WTC11 (cell line): ENCODE measurements around the gene PIK3R1. TPM values are rescaled to one million over a fixed set of nuclear protein-coding genes. Genes with fewer than 3 reads are reported as not detected.
"Not testable (repeated sequence)": the region's sequence is repeated elsewhere in the genome, so short reads cannot be mapped to it uniquely, and the experiment has no call there.

Source experiments
- ATAC-seq: fragments of 200-7000 bp; cut with Tn5 transposase; 2 replicates; pipeline ENCODE4 v1.10.0; 2021; ENCODE audit warnings: mild to moderate bottlenecking, moderate library complexity
- CTCF ChIA-PET: fragments of 300-600 bp; sonication (Branson Sonifier 250); formaldehyde crosslinking; loops from one replicate; lab custom pipeline; 2021; ENCODE audit warnings: antibody characterized with exemption; lab: Charles Lee
- POLR2A ChIA-PET: fragments of 350-600 bp; sonication (Branson Sonifier 250); formaldehyde crosslinking; loops from one replicate; lab custom pipeline; 2021; ENCODE audit warnings: antibody characterized with exemption; lab: Charles Lee
- DNase-seq: peaks from one replicate; pipeline ENCODE4 v3.0.0; 2021; ENCODE audit warnings: low spot score
- H3K27ac Mint-ChIP-seq: 2 replicates; pipeline ENCODE4 v1.8.0; 2021; ENCODE audit warnings: mixed read lengths
- H3K27me3 Mint-ChIP-seq: 2 replicates; pipeline ENCODE4 v1.8.0; 2021; ENCODE audit warnings: low read depth, mild to moderate bottlenecking, moderate library complexity, mixed read lengths
- H3K36me3 Mint-ChIP-seq: 2 replicates; pipeline ENCODE4 v1.8.0; 2021; ENCODE audit warnings: mixed read lengths
- H3K4me1 Mint-ChIP-seq: 2 replicates; pipeline ENCODE4 v1.8.0; 2022; ENCODE audit warnings: mixed read lengths
- H3K4me3 Mint-ChIP-seq: 2 replicates; pipeline ENCODE4 v1.8.0; 2021; ENCODE audit warnings: mild to moderate bottlenecking, moderate library complexity, mixed read lengths
- H3K9me3 Mint-ChIP-seq: 2 replicates; pipeline ENCODE4 v1.8.0; 2021; ENCODE audit warnings: mixed read lengths
- FOXK1 ChIP-seq: sonication (generic); formaldehyde crosslinking; IDR thresholded peaks from 2 replicates; pipeline ENCODE4 v1.8.0; 2022; ENCODE audit warnings: mild to moderate bottlenecking, moderate library complexity, missing genetic modification reagents
- GRHL2 ChIP-seq: fragments of 250-450 bp; sonication (Bioruptor Pico); IDR thresholded peaks from 2 replicates; pipeline ENCODE4 v1.8.0; 2022; ENCODE audit warnings: mild to moderate bottlenecking, moderate library complexity; ENCODE audit not compliant: insufficient replicate concordance, severe bottlenecking
- JAZF1 ChIP-seq: fragments of 250-450 bp; sonication (Bioruptor Pico); IDR thresholded peaks from 2 replicates; pipeline ENCODE4 v1.9.0; 2021; ENCODE audit warnings: moderate library complexity, mild to moderate bottlenecking, inconsistent platforms
- MXD4 ChIP-seq: fragments of 250-450 bp; sonication (Bioruptor Pico); IDR thresholded peaks from 2 replicates; pipeline ENCODE4 v1.8.0; 2021; ENCODE audit warnings: mild to moderate bottlenecking, moderate library complexity, borderline replicate concordance
- MYBL2 ChIP-seq: sonication (generic); formaldehyde crosslinking; IDR thresholded peaks from 2 replicates; pipeline ENCODE4 v1.8.1; 2023; ENCODE audit warnings: mild to moderate bottlenecking, moderate library complexity, missing genetic modification reagents
- NR2C2 ChIP-seq: sonication (generic); formaldehyde crosslinking; IDR thresholded peaks from 2 replicates; pipeline ENCODE4 v1.8.0; 2022; ENCODE audit warnings: mild to moderate bottlenecking, missing genetic modification reagents
- TEAD1 ChIP-seq: sonication (generic); formaldehyde crosslinking; IDR thresholded peaks from 2 replicates; pipeline ENCODE4 v1.8.0; 2022; ENCODE audit warnings: mild to moderate bottlenecking, missing genetic modification reagents
- USF1 ChIP-seq: sonication (generic); formaldehyde crosslinking; IDR thresholded peaks from 2 replicates; pipeline ENCODE4 v1.8.0; 2022; ENCODE audit warnings: mild to moderate bottlenecking, missing genetic modification reagents
- ZBTB43 ChIP-seq: sonication (generic); formaldehyde crosslinking; IDR thresholded peaks from 2 replicates; pipeline ENCODE4 v1.8.1; 2023; ENCODE audit warnings: mild to moderate bottlenecking, missing genetic modification reagents
- ZNF396 ChIP-seq: fragments of 250-450 bp; sonication (Bioruptor Pico); IDR thresholded peaks from 2 replicates; pipeline ENCODE4 v1.8.0; 2021; ENCODE audit warnings: mild to moderate bottlenecking, moderate library complexity, borderline replicate concordance
- ZSCAN18 ChIP-seq: fragments of 250-450 bp; sonication (Bioruptor Pico); IDR thresholded peaks from 2 replicates; pipeline ENCODE4 v2.1.2; 2022; ENCODE audit warnings: mild to moderate bottlenecking, moderate library complexity
- total RNA-seq: library from RNA; stranded (reverse); gene quantifications from 3 replicates; pipeline ENCODE4 v1.2.3, GENCODE V29; 2021
- TF ChIP-seq, protein P1 (sequence below): sonication (generic); formaldehyde crosslinking; IDR thresholded peaks from 2 replicates; pipeline ENCODE4 v1.8.0; 2022; ENCODE audit warnings: mild to moderate bottlenecking, missing genetic modification reagents
- TF ChIP-seq, protein P2 (sequence below): sonication (generic); formaldehyde crosslinking; IDR thresholded peaks from 2 replicates; pipeline ENCODE4 v1.8.0; 2022; ENCODE audit warnings: missing genetic modification reagents
- TF ChIP-seq, protein P3 (sequence below): sonication (generic); formaldehyde crosslinking; IDR thresholded peaks from 2 replicates; pipeline ENCODE4 v1.8.0; 2023; ENCODE audit warnings: mild to moderate bottlenecking, missing genetic modification reagents

The PIK3R1 gene
- total RNA-seq, 1 experiment from 2014 or later = 11.3 TPM

DNA sequence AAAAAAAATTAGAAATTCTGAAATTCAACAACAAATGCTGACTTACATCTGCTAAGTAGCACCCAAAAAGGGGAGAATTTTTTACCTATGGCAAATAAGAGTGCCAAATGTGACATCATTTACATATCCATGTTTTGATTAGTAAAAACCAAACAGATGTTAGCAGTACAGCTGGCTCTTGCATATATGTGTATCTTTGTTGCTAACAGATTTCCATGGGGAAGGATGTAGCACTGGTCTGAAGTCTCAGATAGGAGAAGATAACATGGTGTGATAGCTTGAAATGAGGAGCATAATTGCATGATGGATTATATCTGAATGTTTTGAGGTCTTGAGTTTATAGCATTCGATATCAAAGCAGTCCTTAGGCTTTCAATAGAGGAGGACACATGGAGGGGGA is 17.5 kb downstream of the PIK3R1 start (continued):
- no peak for TF ChIP-seq ZSCAN18 (CRISPR knock-in tag)
- no peak for TF ChIP-seq NR2C2 (CRISPR knock-in tag)
- TF ChIP-seq FOXK1 (CRISPR knock-in tag) = no peak
- TF ChIP-seq MXD4 (CRISPR knock-in tag) = no peak
- TF ChIP-seq, protein P1, sequence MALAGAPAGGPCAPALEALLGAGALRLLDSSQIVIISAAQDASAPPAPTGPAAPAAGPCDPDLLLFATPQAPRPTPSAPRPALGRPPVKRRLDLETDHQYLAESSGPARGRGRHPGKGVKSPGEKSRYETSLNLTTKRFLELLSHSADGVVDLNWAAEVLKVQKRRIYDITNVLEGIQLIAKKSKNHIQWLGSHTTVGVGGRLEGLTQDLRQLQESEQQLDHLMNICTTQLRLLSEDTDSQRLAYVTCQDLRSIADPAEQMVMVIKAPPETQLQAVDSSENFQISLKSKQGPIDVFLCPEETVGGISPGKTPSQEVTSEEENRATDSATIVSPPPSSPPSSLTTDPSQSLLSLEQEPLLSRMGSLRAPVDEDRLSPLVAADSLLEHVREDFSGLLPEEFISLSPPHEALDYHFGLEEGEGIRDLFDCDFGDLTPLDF = no peak
- TF ChIP-seq ZNF396 (CRISPR knock-in tag) = no peak
- no peak for TF ChIP-seq GRHL2
- TF ChIP-seq USF1 (CRISPR knock-in tag) = no peak
- no peak for TF ChIP-seq MYBL2 (CRISPR knock-in tag)
- no peak for TF ChIP-seq ZBTB43 (CRISPR knock-in tag)

GRCh38 chr5:68235229-68235628 is 19.7 kb downstream of the PIK3R1 start:
- POLR2A ChIA-PET = not testable (repeated sequence)

DNA sequence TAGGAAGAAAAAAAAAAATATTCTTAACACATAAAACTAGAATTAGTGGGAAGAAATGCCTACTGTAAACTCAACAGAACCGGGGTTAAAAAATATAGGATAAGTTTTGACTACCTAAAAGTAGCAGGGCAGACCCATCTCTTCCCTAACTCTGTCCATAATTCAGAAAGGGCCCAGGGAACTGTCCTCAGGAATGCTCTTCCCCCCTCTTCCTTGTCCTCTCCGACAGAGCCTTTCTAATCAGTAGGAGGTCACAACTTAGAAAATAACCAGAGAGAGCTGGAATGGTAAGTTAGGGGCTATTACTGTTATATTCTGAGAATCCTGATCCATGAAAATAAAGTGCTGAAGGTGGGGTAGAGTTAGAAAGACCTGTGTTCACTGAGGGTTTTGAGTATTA is 22.2 kb downstream of the PIK3R1 start:
- no peaks in the 10 kb centered on the region for H3K9me3 Mint-ChIP-seq
- POLR2A ChIA-PET = no interaction called here
- CTCF ChIA-PET = interaction anchor here (1.3 kb wide), 1 partner anchor 9 kb away, joined by 4 read pairs; no protein-coding TSS in a partner anchor
- DNase-seq (no peak), ATAC-seq (peak; percentile 53; the same call in 1 of the 2 replicates)
- H3K27me3 Mint-ChIP-seq = no peaks in the 10 kb centered on the region
- no peak overlapping the region for H3K4me3 Mint-ChIP-seq
- no peaks in the 10 kb centered on the region for H3K36me3 Mint-ChIP-seq
- TF ChIP-seq, protein P2, sequence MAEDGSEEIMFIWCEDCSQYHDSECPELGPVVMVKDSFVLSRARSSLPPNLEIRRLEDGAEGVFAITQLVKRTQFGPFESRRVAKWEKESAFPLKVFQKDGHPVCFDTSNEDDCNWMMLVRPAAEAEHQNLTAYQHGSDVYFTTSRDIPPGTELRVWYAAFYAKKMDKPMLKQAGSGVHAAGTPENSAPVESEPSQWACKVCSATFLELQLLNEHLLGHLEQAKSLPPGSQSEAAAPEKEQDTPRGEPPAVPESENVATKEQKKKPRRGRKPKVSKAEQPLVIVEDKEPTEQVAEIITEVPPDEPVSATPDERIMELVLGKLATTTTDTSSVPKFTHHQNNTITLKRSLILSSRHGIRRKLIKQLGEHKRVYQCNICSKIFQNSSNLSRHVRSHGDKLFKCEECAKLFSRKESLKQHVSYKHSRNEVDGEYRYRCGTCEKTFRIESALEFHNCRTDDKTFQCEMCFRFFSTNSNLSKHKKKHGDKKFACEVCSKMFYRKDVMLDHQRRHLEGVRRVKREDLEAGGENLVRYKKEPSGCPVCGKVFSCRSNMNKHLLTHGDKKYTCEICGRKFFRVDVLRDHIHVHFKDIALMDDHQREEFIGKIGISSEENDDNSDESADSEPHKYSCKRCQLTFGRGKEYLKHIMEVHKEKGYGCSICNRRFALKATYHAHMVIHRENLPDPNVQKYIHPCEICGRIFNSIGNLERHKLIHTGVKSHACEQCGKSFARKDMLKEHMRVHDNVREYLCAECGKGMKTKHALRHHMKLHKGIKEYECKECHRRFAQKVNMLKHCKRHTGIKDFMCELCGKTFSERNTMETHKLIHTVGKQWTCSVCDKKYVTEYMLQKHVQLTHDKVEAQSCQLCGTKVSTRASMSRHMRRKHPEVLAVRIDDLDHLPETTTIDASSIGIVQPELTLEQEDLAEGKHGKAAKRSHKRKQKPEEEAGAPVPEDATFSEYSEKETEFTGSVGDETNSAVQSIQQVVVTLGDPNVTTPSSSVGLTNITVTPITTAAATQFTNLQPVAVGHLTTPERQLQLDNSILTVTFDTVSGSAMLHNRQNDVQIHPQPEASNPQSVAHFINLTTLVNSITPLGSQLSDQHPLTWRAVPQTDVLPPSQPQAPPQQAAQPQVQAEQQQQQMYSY (CRISPR knock-in tag) = no peak
- TF ChIP-seq TEAD1 (CRISPR knock-in tag) (no peak), JAZF1 (CRISPR knock-in tag) (no peak), GRHL2 (no peak), ZSCAN18 (CRISPR knock-in tag) (no peak)
- TF ChIP-seq, protein P3, sequence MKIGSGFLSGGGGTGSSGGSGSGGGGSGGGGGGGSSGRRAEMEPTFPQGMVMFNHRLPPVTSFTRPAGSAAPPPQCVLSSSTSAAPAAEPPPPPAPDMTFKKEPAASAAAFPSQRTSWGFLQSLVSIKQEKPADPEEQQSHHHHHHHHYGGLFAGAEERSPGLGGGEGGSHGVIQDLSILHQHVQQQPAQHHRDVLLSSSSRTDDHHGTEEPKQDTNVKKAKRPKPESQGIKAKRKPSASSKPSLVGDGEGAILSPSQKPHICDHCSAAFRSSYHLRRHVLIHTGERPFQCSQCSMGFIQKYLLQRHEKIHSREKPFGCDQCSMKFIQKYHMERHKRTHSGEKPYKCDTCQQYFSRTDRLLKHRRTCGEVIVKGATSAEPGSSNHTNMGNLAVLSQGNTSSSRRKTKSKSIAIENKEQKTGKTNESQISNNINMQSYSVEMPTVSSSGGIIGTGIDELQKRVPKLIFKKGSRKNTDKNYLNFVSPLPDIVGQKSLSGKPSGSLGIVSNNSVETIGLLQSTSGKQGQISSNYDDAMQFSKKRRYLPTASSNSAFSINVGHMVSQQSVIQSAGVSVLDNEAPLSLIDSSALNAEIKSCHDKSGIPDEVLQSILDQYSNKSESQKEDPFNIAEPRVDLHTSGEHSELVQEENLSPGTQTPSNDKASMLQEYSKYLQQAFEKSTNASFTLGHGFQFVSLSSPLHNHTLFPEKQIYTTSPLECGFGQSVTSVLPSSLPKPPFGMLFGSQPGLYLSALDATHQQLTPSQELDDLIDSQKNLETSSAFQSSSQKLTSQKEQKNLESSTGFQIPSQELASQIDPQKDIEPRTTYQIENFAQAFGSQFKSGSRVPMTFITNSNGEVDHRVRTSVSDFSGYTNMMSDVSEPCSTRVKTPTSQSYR (CRISPR knock-in tag) = no peak
- no peak overlapping the region for H3K27ac Mint-ChIP-seq
- H3K4me1 Mint-ChIP-seq = peaks cover 14% of the 10 kb centered on the region

More at GRCh38 chr5:68235229-68235628, 19.7 kb downstream of the PIK3R1 start:
- DNase-seq, H3K27ac Mint-ChIP-seq, H3K4me3 Mint-ChIP-seq, ATAC-seq, H3K9me3 Mint-ChIP-seq, H3K36me3 Mint-ChIP-seq, CTCF ChIA-PET, H3K27me3 Mint-ChIP-seq: not testable (repeated sequence)
- H3K4me1 Mint-ChIP-seq = peaks cover 14% of the 10 kb centered on the region
